ENCODE measurements around the gene KCNK4.

GRCh38 chr11:64291752-64292459 is 804 bp downstream of the KCNK4 start:
- TF ChIP-seq EGR1 (IDR thresholded peaks at IDR 0.05; ENCODE audit: low read depth in 2 of 2) (no peak), CTCF (IDR thresholded peaks at IDR 0.05; ENCODE audit: low read depth, low read length, missing input control) (no peak), GABPA (IDR thresholded peaks at IDR 0.05 in 1 of 2, conservative IDR thresholded peaks at IDR 0.05 in 1 of 2) (no peak), HNF4G (IDR thresholded peaks at IDR 0.05) (no peak), ZBTB33 (IDR thresholded peaks at IDR 0.05) (no peak), NR2F2 (IDR thresholded peaks at IDR 0.05) (no peak), YY1 (IDR thresholded peaks at IDR 0.05) (no peak), ATF3 (IDR thresholded peaks at IDR 0.05) (no peak), RAD21 (IDR thresholded peaks at IDR 0.05) (no peak)

Measured in liver (tissue), 3 donors.